DMS53 treated with DMSO at 0.1 percent for 48 hours (cell line): Measurements from ENCODE around the gene RGMB.

ENCODE experiments used
- DNase-seq: peaks from one replicate; lab custom pipeline; 2025; ENCODE audit not compliant: unreplicated experiment; lab: John Stamatoyannopoulos, UW

RGMB gene

DNA sequence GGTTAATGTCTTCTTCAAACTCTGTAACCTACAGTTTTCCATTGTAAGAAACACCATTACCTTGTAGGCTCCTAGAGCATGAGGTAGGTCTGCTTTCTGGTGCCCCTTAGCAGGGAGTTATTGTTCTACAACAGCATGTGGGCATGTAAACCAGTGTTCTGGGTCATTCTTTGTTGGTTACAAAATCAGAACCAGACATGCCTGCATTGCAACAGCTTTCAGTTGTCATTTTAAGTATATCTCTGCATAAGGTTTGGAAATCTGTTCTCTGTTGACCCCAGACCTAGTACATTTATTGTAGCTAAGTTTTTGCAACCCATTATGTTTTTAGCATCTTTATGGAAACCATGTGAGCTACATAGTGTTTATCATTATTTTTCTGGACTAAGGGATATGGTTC is 10.9 kb downstream of the RGMB start:
- DNase-seq: no peak

DNA sequence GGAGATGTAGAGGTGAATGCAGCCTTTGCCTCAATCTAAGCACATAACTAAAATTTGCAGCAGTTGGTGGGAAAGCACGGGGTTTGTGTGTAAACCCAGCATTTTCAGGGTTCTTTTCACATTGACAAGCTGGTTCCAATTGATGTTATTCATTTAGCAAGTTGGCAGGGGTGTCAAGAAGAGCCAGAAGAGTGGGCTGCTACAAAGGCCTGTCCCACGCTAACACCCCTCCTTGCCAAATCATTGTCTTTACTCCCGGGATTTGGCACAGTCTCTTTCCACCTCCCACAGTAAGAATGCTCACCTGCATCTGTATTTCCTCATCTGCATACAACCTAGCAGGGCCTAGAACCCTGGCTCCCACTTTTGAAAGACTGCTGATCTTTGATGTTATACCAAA is 11.8 kb downstream of the RGMB start:
- DNase-seq: no peak

DNA sequence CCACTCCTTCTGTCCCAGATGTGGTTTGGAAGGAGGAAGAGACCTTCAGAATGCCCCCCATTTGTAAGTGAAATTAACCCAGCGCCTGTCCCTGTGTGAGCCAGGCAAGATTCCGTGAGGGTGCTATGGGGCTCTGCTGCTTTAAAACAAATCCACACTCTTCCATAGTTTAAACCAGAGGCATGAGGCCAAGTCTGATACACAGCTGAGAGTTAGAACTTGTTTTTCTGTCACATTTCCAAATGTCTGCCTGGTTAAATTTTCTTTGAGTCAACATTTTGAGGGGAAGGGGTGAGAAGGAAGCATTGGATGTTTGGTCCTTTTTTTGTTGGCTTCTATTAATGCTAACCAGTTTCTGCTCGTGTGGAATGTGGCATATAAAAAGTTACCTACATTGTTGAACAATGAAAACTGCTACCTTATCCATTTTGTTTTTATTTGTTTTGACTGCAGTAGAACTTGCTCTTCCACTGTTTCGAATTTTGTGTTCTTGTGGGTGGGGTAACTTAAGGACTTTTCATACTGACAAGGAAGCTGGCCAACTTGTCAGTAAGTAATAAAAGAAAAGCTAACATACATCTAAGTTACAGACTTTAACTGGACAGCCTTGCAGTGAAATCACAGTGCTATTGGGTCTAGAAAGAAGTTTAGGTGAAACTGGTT is 12.9 kb downstream of the RGMB start:
- no peak for DNase-seq

DNA sequence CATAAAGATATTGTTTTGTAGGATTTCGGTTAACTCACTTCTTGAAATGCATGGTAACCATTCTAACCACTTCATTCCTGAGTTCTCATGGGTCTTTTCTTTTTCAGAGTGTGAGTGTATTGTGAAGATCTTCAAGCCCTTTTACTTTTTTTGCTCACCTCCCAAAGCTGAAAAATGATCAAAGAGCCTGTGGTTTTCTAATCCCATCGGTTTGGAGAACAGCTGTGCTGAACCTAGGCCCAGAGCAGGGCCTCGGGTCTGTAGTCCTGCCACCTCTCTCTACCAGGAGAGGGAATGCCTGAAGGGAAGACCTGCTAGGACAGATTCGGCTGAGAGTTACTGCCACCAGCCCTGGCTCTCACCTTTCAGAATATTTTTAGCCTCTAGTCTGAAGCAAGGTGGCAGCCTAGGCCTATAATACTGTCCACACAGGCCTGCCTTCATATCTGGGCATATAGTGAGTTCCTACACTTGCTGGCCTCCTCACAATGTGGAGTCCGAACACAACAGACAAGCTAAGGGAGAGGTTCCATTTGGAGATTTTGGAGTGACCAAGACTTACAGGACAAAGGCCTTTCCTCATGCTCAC is 13.8 kb downstream of the RGMB start:
- no peak for DNase-seq

DNA sequence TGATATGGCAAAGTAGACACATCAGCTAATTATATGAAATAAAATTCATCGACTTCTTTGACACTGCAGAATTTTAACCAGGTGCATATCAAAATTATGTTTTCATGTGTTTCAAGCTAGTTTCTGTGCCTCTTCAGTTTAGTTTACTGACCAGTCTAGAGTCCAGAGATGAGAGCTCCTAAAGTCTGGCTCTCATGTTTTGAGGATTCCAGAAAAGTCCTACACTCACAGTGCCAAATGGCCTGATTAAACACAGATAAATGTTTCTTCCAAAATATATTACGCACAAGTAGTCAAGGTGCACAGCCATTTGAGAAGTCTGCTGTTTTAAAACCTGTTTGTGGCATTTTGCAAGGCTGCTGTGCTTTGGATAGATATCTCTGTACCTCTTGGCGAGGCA is 15.6 kb downstream of the RGMB start:
- no peak for DNase-seq

DNA sequence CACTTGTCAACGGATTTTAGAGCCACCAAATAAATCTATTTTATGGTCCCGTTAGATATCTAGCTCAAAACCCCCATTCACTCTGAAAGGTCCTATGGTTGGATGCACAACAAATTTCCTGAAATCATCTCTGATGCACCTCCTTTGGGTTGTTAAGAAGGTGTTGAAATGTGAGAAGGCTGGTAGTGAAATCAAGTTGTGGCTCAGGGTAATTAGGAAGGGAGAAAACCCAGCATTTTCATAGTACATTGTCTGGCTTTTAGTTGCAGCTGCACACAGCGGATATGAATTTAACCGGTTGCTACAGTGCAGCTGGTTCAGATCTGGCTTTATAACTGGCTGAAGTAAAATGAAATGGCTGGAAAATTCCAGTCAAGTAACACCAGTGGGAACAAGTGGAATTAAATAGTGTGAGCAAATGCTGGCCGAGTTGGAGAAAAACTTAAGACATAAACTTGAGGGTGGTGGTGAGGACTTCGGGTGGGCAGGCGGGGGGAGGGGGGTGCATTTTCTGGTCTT is 17.6 kb downstream of the RGMB start:
- DNase-seq: no peak

DNA sequence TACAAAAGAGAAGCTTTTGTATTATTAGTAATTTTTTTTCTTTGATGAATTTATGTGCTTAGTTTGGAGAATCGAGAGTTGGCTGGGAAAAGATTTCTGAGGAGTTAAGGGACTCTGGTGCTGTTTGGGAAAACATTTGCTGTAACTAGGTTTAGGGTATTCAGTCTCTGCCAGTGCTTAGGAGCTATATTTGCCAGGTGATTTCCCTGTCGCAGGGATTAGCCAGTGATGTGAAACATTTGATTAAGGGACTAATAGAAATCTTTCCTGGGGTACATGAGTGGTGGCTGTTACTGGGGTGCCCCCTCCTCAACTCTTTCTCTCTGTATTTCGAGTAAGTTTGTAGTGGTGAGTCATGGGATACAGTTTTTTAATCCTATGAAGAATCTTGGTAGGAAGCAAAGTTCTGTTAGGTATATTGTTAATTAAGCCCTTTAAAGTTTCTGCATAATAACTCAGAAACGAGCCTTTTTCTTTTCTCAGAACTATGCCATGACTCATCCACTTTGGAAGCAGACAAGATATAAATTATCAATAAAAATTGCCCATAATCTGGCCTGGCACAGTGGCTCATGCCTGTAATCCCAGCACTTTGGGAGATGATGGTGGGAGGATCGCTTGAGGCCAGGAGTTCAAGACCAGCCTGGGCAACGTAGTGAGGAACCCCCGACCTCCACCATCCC is 18.6 kb downstream of the RGMB start:
- DNase-seq: no peak

DNA sequence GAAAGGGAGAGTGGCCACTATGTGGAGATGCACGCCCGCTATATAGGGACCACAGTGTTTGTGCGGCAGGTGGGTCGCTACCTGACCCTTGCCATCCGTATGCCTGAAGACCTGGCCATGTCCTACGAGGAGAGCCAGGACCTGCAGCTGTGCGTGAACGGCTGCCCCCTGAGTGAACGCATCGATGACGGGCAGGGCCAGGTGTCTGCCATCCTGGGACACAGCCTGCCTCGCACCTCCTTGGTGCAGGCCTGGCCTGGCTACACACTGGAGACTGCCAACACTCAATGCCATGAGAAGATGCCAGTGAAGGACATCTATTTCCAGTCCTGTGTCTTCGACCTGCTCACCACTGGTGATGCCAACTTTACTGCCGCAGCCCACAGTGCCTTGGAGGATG is 19.8 kb downstream of the RGMB start:
- DNase-seq: no peak

DNA sequence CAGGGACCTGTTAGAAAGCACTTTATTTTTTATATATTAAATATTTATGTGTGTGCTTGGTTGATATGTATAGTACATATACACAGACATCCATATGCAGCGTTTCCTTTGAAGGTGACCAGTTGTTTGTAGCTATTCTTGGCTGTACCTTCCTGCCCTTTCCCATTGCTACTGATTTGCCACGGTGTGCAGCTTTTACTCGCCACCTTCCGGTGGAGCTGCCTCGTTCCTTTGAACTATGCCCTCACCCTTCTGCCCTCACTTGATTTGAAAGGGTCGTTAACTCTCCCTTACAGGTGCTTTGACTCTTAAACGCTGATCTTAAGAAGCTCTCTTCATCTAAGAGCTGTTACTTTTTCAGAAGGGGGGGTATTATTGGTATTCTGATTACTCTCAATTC is 20.5 kb downstream of the RGMB start:
- DNase-seq: no peak

DNA sequence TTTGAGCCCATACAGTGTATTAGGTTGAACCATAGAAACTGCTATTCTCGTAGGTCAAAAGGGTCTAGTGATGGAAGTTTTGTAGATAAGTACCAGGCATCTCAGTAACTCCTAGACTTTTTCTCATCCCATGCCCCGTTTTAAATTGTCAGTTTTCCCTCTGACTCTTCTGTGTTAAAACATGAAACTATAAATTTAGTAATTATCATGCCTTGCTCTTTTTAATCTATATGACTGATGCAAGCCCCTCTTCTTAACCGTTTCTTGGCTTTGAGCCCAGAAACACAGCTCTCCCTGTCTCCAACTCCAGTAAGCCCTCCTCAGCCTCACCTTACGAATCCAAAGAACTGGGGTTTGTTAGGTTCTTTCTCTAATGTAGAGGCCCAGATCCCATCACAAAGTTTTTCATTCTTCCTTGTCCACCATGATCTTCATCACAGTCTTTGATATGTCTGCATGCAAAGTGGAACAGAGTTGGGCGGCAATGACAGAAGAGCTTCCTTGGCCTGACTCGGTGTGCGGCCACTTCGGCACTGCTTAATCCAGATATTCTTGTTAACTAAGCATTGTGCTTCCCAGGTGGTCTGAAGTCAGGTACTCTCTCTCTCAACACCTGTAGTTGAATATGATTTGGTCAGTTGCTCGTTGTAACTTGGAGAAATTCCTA is 21.1 kb downstream of the RGMB start:
- DNase-seq: no peak

DNA sequence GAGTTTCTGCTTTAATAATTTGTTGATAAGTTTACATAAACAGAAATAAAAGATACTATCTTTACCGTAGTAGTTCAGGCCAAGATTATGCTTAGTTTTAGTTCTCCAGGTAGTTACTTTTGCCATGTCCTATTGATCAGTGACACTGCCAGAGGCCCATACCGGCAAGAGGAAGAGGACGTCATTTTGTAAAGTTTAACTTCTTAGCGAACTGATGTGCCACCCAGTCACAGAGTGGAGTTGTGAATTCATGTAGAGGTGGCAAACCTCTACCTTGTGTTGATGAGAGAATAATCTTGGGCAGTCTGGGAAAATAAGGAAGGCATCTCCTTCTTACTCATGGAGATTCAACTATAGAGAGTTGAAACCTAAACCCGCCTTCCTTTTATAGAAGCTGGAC is 21.8 kb downstream of the RGMB start:
- DNase-seq: no peak

DNA sequence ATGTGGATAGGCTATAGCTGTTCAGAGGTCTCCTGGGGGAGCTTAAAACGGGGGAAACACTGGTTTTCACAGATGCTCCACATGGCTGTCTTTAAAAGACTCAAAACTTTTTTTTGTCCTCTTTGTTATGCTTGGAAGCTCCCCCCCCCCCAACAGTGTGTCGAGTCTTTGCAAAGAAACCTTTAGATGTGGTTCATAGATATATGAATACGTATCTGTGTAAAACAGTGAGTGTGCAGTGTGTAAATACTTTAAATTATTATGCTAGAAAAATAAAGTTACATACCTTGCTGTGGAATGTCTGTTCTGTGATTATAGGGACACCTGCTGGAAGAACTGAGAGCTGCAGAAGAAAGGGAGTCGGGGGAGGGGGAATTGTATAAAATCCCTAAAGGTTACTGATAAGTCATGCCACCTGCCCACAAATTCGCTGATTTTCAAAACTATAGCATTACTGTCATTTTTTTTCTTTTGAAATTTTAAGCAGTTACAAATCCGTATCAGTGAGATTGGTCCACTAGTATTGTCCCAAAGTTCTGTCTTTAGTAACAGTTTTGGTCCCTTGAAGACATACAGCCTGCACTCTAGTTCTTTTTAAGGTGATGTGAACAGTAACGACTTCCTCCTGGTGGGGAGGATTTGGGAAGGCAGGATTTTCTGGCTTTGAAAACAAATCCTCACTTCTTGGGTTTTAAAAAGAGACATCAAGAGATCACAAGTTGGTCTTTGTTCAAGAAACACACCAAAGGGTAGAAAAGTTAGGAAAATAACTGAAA is 22.9 kb downstream of the RGMB start:
- peak; percentile 35 for DNase-seq

DNA sequence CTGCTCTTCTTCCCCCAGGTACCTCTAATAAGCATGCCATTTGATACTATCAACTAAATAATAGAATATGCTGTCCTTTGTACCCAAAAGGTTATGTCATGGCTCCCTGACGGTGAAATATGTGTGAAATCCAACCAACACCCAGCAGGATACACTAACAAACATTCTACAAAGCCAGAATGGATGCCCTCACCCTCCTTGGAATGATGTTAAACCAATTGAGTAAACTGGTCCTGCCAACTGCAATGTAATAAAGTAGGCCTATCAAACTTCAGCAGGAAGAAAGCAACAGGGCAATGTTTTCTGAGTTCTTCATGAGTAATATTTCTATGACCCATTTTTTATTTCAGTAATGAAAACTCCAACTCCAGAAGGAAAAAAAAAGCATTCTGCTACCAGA is 24.9 kb downstream of the RGMB start:
- DNase-seq: no peak

DNA sequence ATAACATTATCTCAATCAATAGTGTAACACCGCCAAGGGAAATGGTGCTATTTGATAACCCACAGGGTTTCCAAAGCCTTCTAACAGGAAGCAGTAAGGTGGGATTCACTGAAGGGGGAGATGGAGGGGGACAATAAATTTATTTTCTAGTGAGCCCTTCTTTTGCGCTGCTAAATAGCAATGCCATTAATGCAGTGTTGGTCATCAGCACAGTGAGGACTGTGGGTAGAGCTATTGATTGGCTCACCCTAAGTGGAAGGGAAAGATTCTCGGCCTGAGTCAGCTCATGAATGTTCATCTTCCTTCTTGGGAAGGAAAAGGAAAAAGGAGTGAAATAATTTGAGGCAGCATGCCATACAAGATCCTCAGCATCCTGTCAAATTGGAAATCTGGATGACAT is 25.4 kb downstream of the RGMB start:
- no peak for DNase-seq

DNA sequence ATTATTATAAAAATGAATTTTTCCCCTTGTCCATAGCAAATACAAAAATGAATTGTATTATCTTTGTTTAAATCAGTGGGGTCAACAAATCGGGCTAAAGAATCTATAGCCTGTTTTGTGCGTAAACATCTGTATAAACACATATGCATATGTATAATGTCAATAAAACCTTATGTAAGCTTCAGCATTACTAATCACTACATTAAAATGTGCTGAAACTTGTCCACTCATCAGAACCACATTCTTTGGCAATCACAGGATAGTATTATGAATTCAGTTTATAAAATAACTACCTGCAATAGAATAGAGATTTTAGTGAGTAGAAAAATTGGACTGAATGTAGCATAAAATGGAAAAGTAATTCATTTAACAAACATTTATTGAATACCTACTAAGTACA is 30.6 kb downstream of the RGMB start:
- DNase-seq: no peak

DNA sequence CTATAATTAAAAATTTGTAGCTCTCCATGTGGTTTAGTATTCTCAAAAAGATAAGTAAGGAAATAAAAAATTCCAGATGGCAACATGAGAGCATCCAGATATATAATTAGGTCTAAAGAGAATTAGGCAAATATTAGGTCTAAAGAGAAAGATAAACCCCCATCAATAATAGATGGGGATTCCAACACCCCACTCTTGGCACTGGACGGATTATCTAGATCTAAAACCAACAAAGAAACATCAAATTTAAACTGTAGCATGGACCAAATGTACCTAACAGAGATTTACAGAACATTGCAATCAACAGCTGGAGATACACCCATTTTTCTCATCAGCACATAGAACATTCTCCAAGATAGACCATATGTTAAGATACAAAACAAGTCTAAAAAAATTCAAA is 31.6 kb downstream of the RGMB start:
- no peak for DNase-seq

DNA sequence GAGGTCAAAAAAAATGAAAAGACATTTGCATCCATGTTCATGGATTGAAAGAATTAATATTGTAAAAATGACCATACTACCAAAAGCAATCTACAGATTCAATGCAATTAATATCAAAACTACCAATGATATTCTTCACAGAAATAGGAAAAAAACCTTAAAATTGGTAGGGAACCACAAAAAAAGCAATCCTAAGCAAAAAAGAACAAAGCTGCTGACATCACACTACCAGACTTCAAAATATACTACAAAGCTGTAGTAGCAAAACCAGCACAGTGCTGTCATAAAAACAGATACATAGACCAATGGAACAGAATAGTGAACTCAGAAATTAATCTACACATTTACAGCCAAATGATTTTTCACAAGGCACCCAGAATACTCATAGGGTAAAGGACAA is 34.3 kb downstream of the RGMB start:
- DNase-seq: no peak

DNA sequence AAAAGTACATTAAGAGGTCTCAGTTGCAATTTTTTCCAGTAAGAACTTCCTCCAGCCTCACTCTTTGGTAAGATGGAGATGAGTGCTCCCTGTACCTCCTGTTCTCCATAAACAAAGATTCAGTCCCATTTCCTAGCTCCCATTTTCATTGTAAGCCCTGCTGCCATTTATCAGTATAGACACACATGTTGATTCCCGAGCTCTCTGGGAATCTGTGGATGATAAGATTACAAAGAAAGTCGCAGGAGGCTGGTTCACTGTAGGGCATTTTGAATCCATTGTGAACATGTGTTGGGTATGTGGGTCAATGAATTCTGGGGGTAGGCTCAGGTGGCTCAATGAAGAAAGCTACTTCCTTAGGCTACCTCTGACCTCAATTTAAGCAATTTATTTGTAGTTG is 36.7 kb downstream of the RGMB start:
- no peak for DNase-seq

DNA sequence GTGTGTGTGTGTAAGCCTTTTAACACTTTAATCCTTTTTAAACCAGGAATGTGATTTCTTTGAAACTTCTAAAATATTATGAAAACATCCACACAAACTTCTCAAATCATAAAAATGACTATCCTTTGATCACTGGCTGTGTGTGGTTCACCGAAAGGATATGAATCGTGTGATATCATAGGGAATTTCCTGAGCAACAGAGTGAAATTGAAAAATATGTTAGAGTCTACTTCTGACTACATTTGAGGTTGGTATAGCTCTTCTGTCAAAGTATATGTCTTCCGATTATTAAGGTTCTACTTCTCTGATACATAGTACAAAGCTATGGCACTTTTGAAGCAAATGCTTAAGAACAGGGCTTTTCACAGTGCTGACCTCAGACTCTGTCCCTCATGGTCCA is 40.3 kb downstream of the RGMB start:
- DNase-seq: no peak

DNA sequence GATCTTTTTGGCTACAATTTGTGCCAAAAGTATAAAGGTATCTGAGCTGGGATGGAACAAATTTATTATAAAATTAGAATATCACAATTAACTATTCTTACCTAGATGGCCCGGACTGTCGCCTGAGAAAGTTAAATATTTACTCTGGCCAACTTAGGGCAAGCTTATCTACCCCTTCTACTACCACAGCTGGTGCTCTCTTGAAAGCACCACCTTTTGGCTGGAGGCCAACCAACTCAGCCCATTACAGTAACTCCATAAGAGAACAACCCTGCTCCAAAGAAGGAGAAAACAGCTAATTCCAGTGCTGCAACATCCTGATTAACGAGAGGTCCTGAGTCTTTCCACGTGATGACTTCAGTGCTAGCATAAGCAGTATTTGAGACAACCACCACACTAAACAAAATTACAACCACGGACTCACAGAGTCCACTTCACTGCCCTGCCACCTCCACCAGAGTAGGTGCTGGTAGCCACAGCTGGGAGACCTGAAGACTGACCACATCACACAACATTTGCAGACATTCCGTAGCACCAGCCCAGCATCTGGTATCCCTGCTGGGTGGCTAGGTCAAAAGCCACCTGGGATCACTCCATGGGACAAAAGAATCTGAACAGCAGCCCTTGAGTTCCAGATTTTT is 43.2 kb downstream of the RGMB start:
- peak; percentile 54 for DNase-seq
